HCT116 (cell line): Measurements from ENCODE around the gene GANAB. TPM values are rescaled to one million over a fixed set of nuclear protein-coding genes. Genes with fewer than 3 reads are reported as not detected.

ENCODE experiments used
- ATAC-seq: fragments of 200-7000 bp; cut with Tn5 transposase; 2 replicates; pipeline ENCODE4 v1.9.1; 2020; ENCODE audit warnings: mild to moderate bottlenecking, moderate library complexity
- BruUV-seq: library from RNA; stranded (reverse); fragments of 400-500 nt; replicated peaks from 2 replicates; lab custom pipeline; 2021; lab: Mats Ljungman, UMichigan
- CTCF ChIA-PET: fragments of 300-600 bp; sonication (Branson Sonifier 250); formaldehyde crosslinking; loops from one replicate; lab custom pipeline; 2021; ENCODE audit warnings: antibody characterized with exemption; lab: Charles Lee
- POLR2A ChIA-PET: fragments of 300-600, 350-600 bp; sonication (Branson Sonifier 250); formaldehyde crosslinking; loops from one replicate; lab custom pipeline; 2021; ENCODE audit warnings: antibody characterized with exemption; lab: Charles Lee
- RAD21 ChIA-PET, 2 experiments: fragments of 300-600 bp; sonication (Branson Sonifier 250); formaldehyde crosslinking; loops; one replicate each; lab custom pipeline; 2023; ENCODE audit warnings: low total read pairs in 2 of 2; ENCODE audit not compliant: uncharacterized antibody in 2 of 2, unreplicated experiment in 2 of 2, low non-redundant PET in 1 of 2; lab: Charles Lee
- DNase-seq: peaks from one replicate; pipeline ENCODE4 v3.0.0-alpha.2; 2010; ENCODE audit warnings: low read depth, low spot score
- H2AFZ ChIP-seq: fragments of 200-600 bp; shearing (Covaris generic), sonication (generic); 2 replicates; pipeline ENCODE4 v1.6.1; 2017; ENCODE audit warnings: low read depth, mixed run types, mixed read lengths, antibody characterized with exemption, low read length; ENCODE audit not compliant: poor library complexity, severe bottlenecking
- H3K27ac ChIP-seq: 2 replicates; pipeline ENCODE4 v1.5.1; 2012; ENCODE audit warnings: low read depth, low read length
- H3K27me3 ChIP-seq: fragments of 200-600 bp; sonication (generic); 2 replicates; pipeline ENCODE4 v1.6.1; 2016; ENCODE audit warnings: mixed run types, low read length, mixed read lengths; ENCODE audit not compliant: insufficient read depth
- H3K36me3 ChIP-seq, 2 experiments: fragments of 200-500 bp in 1 of 2; fragments of 200-600 bp in 1 of 2; sonication (Bioruptor generic) in 1 of 2; sonication (generic) in 1 of 2; 2 replicates each; pipeline versions ENCODE4 v1.5.1 to v1.6.1; 2014 to 2016; ENCODE audit warnings: low read length in 2 of 2, inconsistent platforms in 1 of 2, mixed read lengths in 1 of 2, mixed run types in 1 of 2; ENCODE audit not compliant: insufficient read depth in 2 of 2, control insufficient read depth in 1 of 2
- H3K4me1 ChIP-seq, 2 experiments: fragments of 200-600 bp in 1 of 2; sonication (generic) in 1 of 2; 2 replicates each; pipeline versions ENCODE4 v1.5.1 to v1.6.1; 2012 to 2017; ENCODE audit warnings: low read length in 2 of 2, inconsistent platforms in 1 of 2, mild to moderate bottlenecking in 1 of 2, mixed read lengths in 1 of 2, mixed run types in 1 of 2, moderate library complexity in 1 of 2; ENCODE audit not compliant: insufficient read depth in 2 of 2, control insufficient read depth in 1 of 2
- H3K4me2 ChIP-seq: fragments of 200-600 bp; sonication (generic); 2 replicates; pipeline ENCODE4 v1.6.1; 2017; ENCODE audit warnings: mixed run types, low read length, mixed read lengths
- H3K4me3 ChIP-seq, 2 experiments: fragments of 200-600 bp in 1 of 2; sonication (generic) in 1 of 2; replicated peaks in 1 of 2; 2 replicates each; pipeline ENCODE4 v1.5.1; 2011 to 2016; ENCODE audit warnings: low read length in 2 of 2, control low read depth in 1 of 2, low read depth in 1 of 2, mild to moderate bottlenecking in 1 of 2, mixed read lengths in 1 of 2, mixed run types in 1 of 2
- H3K79me2 ChIP-seq: fragments of 200-600 bp; sonication (generic); 2 replicates; pipeline ENCODE4 v1.6.1; 2017; ENCODE audit warnings: mild to moderate bottlenecking, mixed run types, low read length, moderate library complexity, mixed read lengths; ENCODE audit not compliant: insufficient read depth
- H3K9ac ChIP-seq: fragments of 200-600 bp; sonication (generic); 2 replicates; pipeline ENCODE4 v1.6.1; 2016; ENCODE audit warnings: low read length, mixed read lengths
- H3K9me2 ChIP-seq: fragments of 200-600 bp; sonication (generic), shearing (Covaris generic); 2 replicates; pipeline ENCODE4 v1.6.1; 2017; ENCODE audit warnings: mixed run types, mild to moderate bottlenecking, moderate library complexity; ENCODE audit not compliant: insufficient read depth
- H3K9me3 ChIP-seq, 2 experiments: fragments of 200-500 bp in 1 of 2; fragments of 200-600 bp in 1 of 2; sonication (Bioruptor generic) in 1 of 2; sonication (generic) in 1 of 2; 2 replicates each; pipeline ENCODE4 v1.6.1; 2014 to 2017; ENCODE audit warnings: low read length in 2 of 2, mixed read lengths in 2 of 2, inconsistent platforms in 1 of 2, low read depth in 1 of 2, mild to moderate bottlenecking in 1 of 2, mixed run types in 1 of 2, moderate library complexity in 1 of 2; ENCODE audit not compliant: control insufficient read depth in 1 of 2, insufficient read depth in 1 of 2
- H4K20me1 ChIP-seq: fragments of 200-600 bp; sonication (generic), shearing (Covaris generic); 2 replicates; pipeline ENCODE4 v1.6.1; 2017; ENCODE audit warnings: mixed run types, mild to moderate bottlenecking, moderate library complexity; ENCODE audit not compliant: insufficient read depth
- CEBPB ChIP-seq: IDR thresholded peaks from 2 replicates; pipeline ENCODE4 v1.6.1; 2012; ENCODE audit warnings: low read depth
- ELF1 ChIP-seq: IDR thresholded peaks from 2 replicates; pipeline ENCODE4 v1.6.1; 2012; ENCODE audit warnings: low read depth, borderline replicate concordance
- EZH2 ChIP-seq: fragments of 200-600 bp; sonication (generic); IDR thresholded peaks from 2 replicates; pipeline ENCODE4 v1.6.1; 2017; ENCODE audit warnings: antibody characterized with exemption, mixed run types
- EZH2phosphoT487 ChIP-seq: fragments of 200-600 bp; IDR thresholded peaks from 2 replicates; pipeline ENCODE4 v1.6.1; 2018; ENCODE audit warnings: antibody characterized with exemption, borderline replicate concordance
- JUND ChIP-seq: IDR thresholded peaks from 2 replicates; pipeline ENCODE4 v1.6.1; 2012
- POLR2AphosphoS5 ChIP-seq: IDR thresholded peaks from 2 replicates; pipeline ENCODE4 v1.6.1; 2011; ENCODE audit warnings: mild to moderate bottlenecking, low read depth, low read length, moderate library complexity
- RAD21 ChIP-seq: IDR thresholded peaks from 2 replicates; pipeline ENCODE4 v1.6.1; 2012; ENCODE audit warnings: low read depth, mild to moderate bottlenecking
- SIN3A ChIP-seq: IDR thresholded peaks from 2 replicates; pipeline ENCODE4 v1.6.1; 2012; ENCODE audit warnings: low read depth
- SRF ChIP-seq: IDR thresholded peaks from 2 replicates; pipeline ENCODE4 v1.6.1; 2012; ENCODE audit warnings: low read depth
- TCF7L2 ChIP-seq: IDR thresholded peaks from 2 replicates; pipeline ENCODE4 v1.7.0; 2011; ENCODE audit warnings: borderline replicate concordance, inconsistent platforms; ENCODE audit not compliant: insufficient read depth, insufficient read length; ENCODE audit errors: extremely low read depth
- ZNF274 ChIP-seq: fragments of 200-500 bp; sonication (Bioruptor generic); IDR thresholded peaks from 2 replicates; pipeline ENCODE4 v1.6.1; 2014; ENCODE audit warnings: mild to moderate bottlenecking, low read depth, low read length, inconsistent platforms
- intact Hi-C: fragments of 100-400 bp; cut with micrococcal nuclease; formaldehyde crosslinking; loops from 2 replicates; pipeline ENCODE4 v1.10.0; 2022
- total RNA-seq: library from RNA; stranded (reverse); gene quantifications from one replicate; pipeline ENCODE4 v1.2.1, GENCODE V29; 2021; ENCODE audit not compliant: unreplicated experiment
- TF ChIP-seq, protein P1 (sequence below): IDR thresholded peaks from 2 replicates; pipeline ENCODE4 v1.6.1; 2012
- TF ChIP-seq, protein P2 (sequence below): IDR thresholded peaks from 2 replicates; pipeline ENCODE4 v1.6.1; 2012
- TF ChIP-seq, protein P3 (sequence below), 3 experiments: fragments of 200-600 bp in 1 of 3; sonication (generic) in 1 of 3; IDR thresholded peaks in 2 of 3; conservative IDR thresholded peaks in 1 of 3; 2 replicates each; pipeline ENCODE4 v1.5.1; 2012 to 2017; ENCODE audit warnings: low read depth in 2 of 3, low read length in 2 of 3, antibody characterized with exemption in 1 of 3, borderline replicate concordance in 1 of 3, control low read depth in 1 of 3, mild to moderate bottlenecking in 1 of 3, mixed read lengths in 1 of 3, mixed run types in 1 of 3, moderate library complexity in 1 of 3; ENCODE audit not compliant: insufficient read depth in 1 of 3

The GANAB gene
- total RNA-seq, 1 experiment from 2014 or later, result 410 TPM

GRCh38 chr11:62645946-62646824 lies at the start of gene GANAB (continued):
- TF ChIP-seq ZNF274 (no peak), EZH2 (no peak), TCF7L2 (no peak), CEBPB (no peak), ELF1 (no peak), SRF (no peak; the same call in 1 of the 2 replicates)
- TF ChIP-seq, protein P1, sequence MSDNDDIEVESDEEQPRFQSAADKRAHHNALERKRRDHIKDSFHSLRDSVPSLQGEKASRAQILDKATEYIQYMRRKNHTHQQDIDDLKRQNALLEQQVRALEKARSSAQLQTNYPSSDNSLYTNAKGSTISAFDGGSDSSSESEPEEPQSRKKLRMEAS, result peak; percentile 66
- TF ChIP-seq, protein P2, sequence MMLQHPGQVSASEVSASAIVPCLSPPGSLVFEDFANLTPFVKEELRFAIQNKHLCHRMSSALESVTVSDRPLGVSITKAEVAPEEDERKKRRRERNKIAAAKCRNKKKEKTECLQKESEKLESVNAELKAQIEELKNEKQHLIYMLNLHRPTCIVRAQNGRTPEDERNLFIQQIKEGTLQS, result no peak

- RAD21 ChIA-PET, result no interaction called here
- no peaks in the 10 kb centered on the region for H3K9me3 ChIP-seq
- H3K4me2 ChIP-seq, result no peak overlapping the region
- CTCF ChIA-PET, result interaction anchor here (0.6 to 3.7 kb wide), 8 partner anchors 8 to 300 kb away, joined by 3 to 15 read pairs (median 4); partner anchors contain the start of gene TUT1
- H3K9me2 ChIP-seq, result no peaks in the 10 kb centered on the region
- H3K9ac ChIP-seq, result no peak overlapping the region
- POLR2A ChIA-PET, result interaction anchor here (1.7 to 2.0 kb wide), 2 partner anchors 26 to 30 kb away, joined by 3 to 6 read pairs; partner anchors contain the start of genes C11orf98 and CSKMT
- no peak overlapping the region for H2AFZ ChIP-seq
- BruUV-seq, result no TSS peak
- no peak overlapping the region for H3K4me3 ChIP-seq
- TF ChIP-seq, protein P3, sequence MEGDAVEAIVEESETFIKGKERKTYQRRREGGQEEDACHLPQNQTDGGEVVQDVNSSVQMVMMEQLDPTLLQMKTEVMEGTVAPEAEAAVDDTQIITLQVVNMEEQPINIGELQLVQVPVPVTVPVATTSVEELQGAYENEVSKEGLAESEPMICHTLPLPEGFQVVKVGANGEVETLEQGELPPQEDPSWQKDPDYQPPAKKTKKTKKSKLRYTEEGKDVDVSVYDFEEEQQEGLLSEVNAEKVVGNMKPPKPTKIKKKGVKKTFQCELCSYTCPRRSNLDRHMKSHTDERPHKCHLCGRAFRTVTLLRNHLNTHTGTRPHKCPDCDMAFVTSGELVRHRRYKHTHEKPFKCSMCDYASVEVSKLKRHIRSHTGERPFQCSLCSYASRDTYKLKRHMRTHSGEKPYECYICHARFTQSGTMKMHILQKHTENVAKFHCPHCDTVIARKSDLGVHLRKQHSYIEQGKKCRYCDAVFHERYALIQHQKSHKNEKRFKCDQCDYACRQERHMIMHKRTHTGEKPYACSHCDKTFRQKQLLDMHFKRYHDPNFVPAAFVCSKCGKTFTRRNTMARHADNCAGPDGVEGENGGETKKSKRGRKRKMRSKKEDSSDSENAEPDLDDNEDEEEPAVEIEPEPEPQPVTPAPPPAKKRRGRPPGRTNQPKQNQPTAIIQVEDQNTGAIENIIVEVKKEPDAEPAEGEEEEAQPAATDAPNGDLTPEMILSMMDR (IDR thresholded peaks at IDR 0.05 in 2 of 3, conservative IDR thresholded peaks at IDR 0.05 in 1 of 3; ENCODE audit: borderline replicate concordance in 1 of 3, insufficient read depth in 1 of 3, low read depth in 2 of 3, low read length in 2 of 3), result peak; percentile 86 to 88 (median 87); a peak in 5 of 6 replicates
- no peak for TF ChIP-seq SIN3A
- no peak for TF ChIP-seq SRF
- peak; percentile 80 for TF ChIP-seq RAD21
- no peak for TF ChIP-seq EZH2phosphoT487
- TF ChIP-seq JUND, result no peak
- no peak for TF ChIP-seq ZNF274
- 0 out of 2 replicates have a peak, but pooled peaks have one; percentile 23 for TF ChIP-seq POLR2AphosphoS5
- peak; percentile 90 for ATAC-seq
- no peaks in the 10 kb centered on the region for H3K27me3 ChIP-seq
- peak; percentile 72 for DNase-seq
- peaks cover 19 to 30% of the 10 kb centered on the region in 2 experiments; a peak in 3 of 4 replicates for H3K36me3 ChIP-seq
- no peaks in the 10 kb centered on the region for H3K4me1 ChIP-seq
- no peaks in the 10 kb centered on the region for H3K79me2 ChIP-seq
- intact Hi-C loops, result loop anchor here (2.0 to 5.0 kb wide), 2 partner anchors 14 to 297 kb away; no protein-coding TSS in a partner anchor
- H4K20me1 ChIP-seq, result no peaks in the 10 kb centered on the region
- H3K27ac ChIP-seq, result peak overlapping the region; percentile 56
These were observed 48.2 kb upstream of the GANAB start for GRCh38 chr11:62694455-62695167.
